GM19468 (cell line): Measurements from ENCODE around the gene SLC1A2.

Experiments used
- ATAC-seq: cut with Tn5 transposase; IDR thresholded peaks from one replicate; pipeline ENCODE4 v1.9.1; 2021; ENCODE audit warnings: mild to moderate bottlenecking, moderate library complexity, moderate number of reproducible peaks; ENCODE audit not compliant: unreplicated experiment; ENCODE audit errors: extremely low read depth

The SLC1A2 gene

GRCh38 chr11:35256296-35256695 is 163.1 kb downstream of the SLC1A2 start:
- ATAC-seq: no peak

GRCh38 chr11:35255514-35255913 is 163.8 kb downstream of the SLC1A2 start:
- ATAC-seq: no peak

GRCh38 chr11:35253237-35253636 is 166.1 kb downstream of the SLC1A2 start:
- no peak for ATAC-seq

- no peak for ATAC-seq
These were observed 168.7 kb downstream of the SLC1A2 start for GRCh38 chr11:35250621-35251020.

- no peak for ATAC-seq
These were observed 169.2 kb downstream of the SLC1A2 start for GRCh38 chr11:35250192-35250591.

GRCh38 chr11:35248558-35249323 is 170.6 kb downstream of the SLC1A2 start:
- ATAC-seq: no peak

- ATAC-seq: no peak
These were observed 171.5 kb downstream of the SLC1A2 start for GRCh38 chr11:35247863-35248262.

- ATAC-seq: no peak
These were observed 171.9 kb downstream of the SLC1A2 start for GRCh38 chr11:35247428-35247827.

- no peak for ATAC-seq
These were observed 172.6 kb downstream of the SLC1A2 start for GRCh38 chr11:35246745-35247144.

- ATAC-seq: no peak
These were observed 173.6 kb downstream of the SLC1A2 start for GRCh38 chr11:35245786-35246185.

- ATAC-seq: no peak
These were observed 174.3 kb downstream of the SLC1A2 start for GRCh38 chr11:35245056-35245455.

- ATAC-seq: no peak
These were observed 175.6 kb downstream of the SLC1A2 start for GRCh38 chr11:35243774-35244173.

- no peak for ATAC-seq
These were observed 176.7 kb downstream of the SLC1A2 start for GRCh38 chr11:35242412-35243242.

- ATAC-seq: no peak
These were observed 177.8 kb downstream of the SLC1A2 start for GRCh38 chr11:35241531-35241930.

- ATAC-seq: no peak
These were observed 178.3 kb downstream of the SLC1A2 start for GRCh38 chr11:35241083-35241482.

- ATAC-seq: no peak
These were observed 179.8 kb downstream of the SLC1A2 start for GRCh38 chr11:35239471-35240075.

- ATAC-seq: no peak
These were observed 180.5 kb downstream of the SLC1A2 start for GRCh38 chr11:35238882-35239281.

- ATAC-seq: no peak
These were observed 181.3 kb downstream of the SLC1A2 start for GRCh38 chr11:35237860-35238715.

GRCh38 chr11:35237351-35237750 is 182.0 kb downstream of the SLC1A2 start:
- no peak for ATAC-seq

GRCh38 chr11:35236667-35237003 is 182.7 kb downstream of the SLC1A2 start:
- no peak for ATAC-seq
